Measurements from ENCODE around the gene CDC42SE2. TPM values are rescaled to one million over a fixed set of nuclear protein-coding genes. Genes with fewer than 3 reads are reported as not detected.

CDC42SE2 gene
- total and polyA plus RNA-seq, 2 experiments from 2014 or later: 24.2 to 36.2 TPM

GRCh38 chr5:131361677-131362315 is 97.9 kb downstream of the CDC42SE2 start:
- Histone ChIP-seq H4K20me1 (replicated peaks; ENCODE audit: insufficient read depth) (no peaks in the 10 kb centered on the region; the same call in 1 of the 2 replicates), H3K36me3 (ENCODE audit: insufficient read depth) (no peaks in the 10 kb centered on the region), H3K27ac (ENCODE audit: low read depth) (no peak overlapping the region), H3K4me3 (no peak overlapping the region), H3K4me1 (ENCODE audit: insufficient read depth) (no peaks in the 10 kb centered on the region), H2AFZ (no peak overlapping the region), H3F3A (replicated peaks; ENCODE audit: low read depth) (no peaks in the 10 kb centered on the region), H3K4me2 (0 out of 2 replicates have a peak overlapping the region, but pooled peaks have one; percentile 35), H3K79me2 (replicated peaks; ENCODE audit: insufficient read depth) (0 out of 2 replicates have a peak, but pooled peaks cover 5% of the 10 kb centered on the region), H3K27me3 (ENCODE audit: insufficient read depth) (no peaks in the 10 kb centered on the region), H3K9me2 (ENCODE audit: insufficient read depth) (no peaks in the 10 kb centered on the region)
- TF ChIP-seq ETS1 (IDR thresholded peaks at IDR 0.05) (no peak), REST (IDR thresholded peaks at IDR 0.05; ENCODE audit: unreplicated experiment) (no peak), ZNF114 (CRISPR knock-in tag; IDR thresholded peaks at IDR 0.05) (no peak), EZH2 (IDR thresholded peaks at IDR 0.05; ENCODE audit: low read depth, unreplicated experiment) (no peak), ZNF462 (CRISPR knock-in tag; IDR thresholded peaks at IDR 0.05) (no peak), EZH2phosphoT487 (IDR thresholded peaks at IDR 0.05; ENCODE audit: unreplicated experiment) (no peak), POLR2AphosphoS5 (IDR thresholded peaks at IDR 0.05; ENCODE audit: low read depth) (no peak)
- peak overlapping the region; percentile 11; the same call in 1 of the 2 replicates for H3K27ac Mint-ChIP-seq
- H3K4me3 Mint-ChIP-seq: no peak overlapping the region
- H3K4me1 Mint-ChIP-seq: peaks cover 10% of the 10 kb centered on the region
- peaks cover 2% of the 10 kb centered on the region; the same call in 2 of the 3 replicates for H3K9me3 Mint-ChIP-seq
- ATAC-seq: peak; percentile 70
- DNase-seq (ENCODE audit: low spot score): peak; percentile 7
- H3K36me3 Mint-ChIP-seq (ENCODE audit: low read depth): peaks cover 3% of the 10 kb centered on the region; the same call in 1 of the 3 replicates
- no peaks in the 10 kb centered on the region for H3K27me3 Mint-ChIP-seq (ENCODE audit: insufficient read depth, low read depth, poor library complexity)
